ENCODE measurements around the gene ALG1.

DNA sequence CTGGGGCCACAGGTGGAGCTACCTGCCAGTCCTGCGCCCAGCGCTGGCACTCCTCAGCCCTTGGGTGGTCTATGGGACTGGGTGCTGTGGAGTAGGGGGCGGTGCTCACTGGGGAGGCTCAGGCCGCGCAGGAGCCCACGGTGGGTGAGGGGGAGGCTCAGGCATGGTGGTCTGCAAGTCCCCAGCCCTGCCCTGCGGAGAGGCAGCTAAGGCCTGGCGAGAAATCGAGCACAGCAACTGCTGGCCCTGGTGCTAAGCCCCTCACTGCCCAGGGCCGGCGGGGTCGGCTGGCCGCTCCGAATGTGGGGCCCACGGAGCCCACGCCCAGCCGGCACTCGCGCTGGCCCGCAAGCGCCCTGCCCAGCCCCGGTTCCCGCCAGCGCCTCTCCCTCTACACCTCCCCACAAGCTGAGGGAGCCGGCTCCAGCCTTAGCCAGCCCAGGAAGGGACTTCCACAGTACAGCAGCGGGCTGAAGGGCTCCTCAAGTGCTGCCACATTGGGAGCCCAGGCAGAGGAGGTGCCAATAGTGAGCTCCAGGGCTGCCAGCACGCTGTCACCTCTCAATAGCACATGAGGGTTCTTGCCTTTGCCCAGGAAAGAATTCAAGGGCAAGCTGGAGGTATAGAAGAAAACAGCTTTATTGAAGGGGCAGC is 37.0 kb downstream of the ALG1 start:
- TF ChIP-seq FOXA1 (IDR thresholded peaks at IDR 0.05): no peak
- no peak for TF ChIP-seq BHLHE40 (IDR thresholded peaks at IDR 0.05; ENCODE audit: borderline replicate concordance)
- TF ChIP-seq LEF1 (IDR thresholded peaks at IDR 0.05; ENCODE audit: borderline replicate concordance): no peak
- no peak for TF ChIP-seq ARNT (IDR thresholded peaks at IDR 0.05)
- no peak for TF ChIP-seq NFRKB (IDR thresholded peaks at IDR 0.05)
- TF ChIP-seq FOXM1 (IDR thresholded peaks at IDR 0.05; ENCODE audit: borderline replicate concordance): no peak
- no peak for TF ChIP-seq ELF4 (IDR thresholded peaks at IDR 0.05)
- TF ChIP-seq SUZ12 (IDR thresholded peaks at IDR 0.05): no peak
- TF ChIP-seq SP1 (IDR thresholded peaks at IDR 0.05): no peak
- no peak for TF ChIP-seq TARDBP (IDR thresholded peaks at IDR 0.05)
- TF ChIP-seq FOXK2 (IDR thresholded peaks at IDR 0.05): no peak
- no peak for TF ChIP-seq L3MBTL2 (conservative IDR thresholded peaks at IDR 0.05)
- TF ChIP-seq, protein P1, sequence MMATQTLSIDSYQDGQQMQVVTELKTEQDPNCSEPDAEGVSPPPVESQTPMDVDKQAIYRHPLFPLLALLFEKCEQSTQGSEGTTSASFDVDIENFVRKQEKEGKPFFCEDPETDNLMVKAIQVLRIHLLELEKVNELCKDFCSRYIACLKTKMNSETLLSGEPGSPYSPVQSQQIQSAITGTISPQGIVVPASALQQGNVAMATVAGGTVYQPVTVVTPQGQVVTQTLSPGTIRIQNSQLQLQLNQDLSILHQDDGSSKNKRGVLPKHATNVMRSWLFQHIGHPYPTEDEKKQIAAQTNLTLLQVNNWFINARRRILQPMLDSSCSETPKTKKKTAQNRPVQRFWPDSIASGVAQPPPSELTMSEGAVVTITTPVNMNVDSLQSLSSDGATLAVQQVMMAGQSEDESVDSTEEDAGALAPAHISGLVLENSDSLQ (IDR thresholded peaks at IDR 0.05): no peak
- TF ChIP-seq HDGF (IDR thresholded peaks at IDR 0.05; ENCODE audit: borderline replicate concordance): no peak
